Left renal pelvis (tissue), 4 donors: Measurements from ENCODE around the gene IGFBP2. TPM values are rescaled to one million over a fixed set of nuclear protein-coding genes. Genes with fewer than 3 reads are reported as not detected.

Experiments used
- DNase-seq, 4 donors: peaks; one replicate each; pipeline ENCODE4 v3.0.0-alpha.2; 2013; ENCODE audit warnings: low read depth in 4 of 4, low spot score in 3 of 4
- polyA plus RNA-seq, 4 donors: library from polyadenylated mRNA; unstranded; fragments of 120-200 nt; gene quantifications; one replicate each; pipeline ENCODE4 v1.2.1, GENCODE V29; 2013; ENCODE audit not compliant: insufficient read length in 4 of 4

The IGFBP2 gene
- polyA plus RNA-seq, 4 donors: 109 to 285 (median 197) TPM

DNA sequence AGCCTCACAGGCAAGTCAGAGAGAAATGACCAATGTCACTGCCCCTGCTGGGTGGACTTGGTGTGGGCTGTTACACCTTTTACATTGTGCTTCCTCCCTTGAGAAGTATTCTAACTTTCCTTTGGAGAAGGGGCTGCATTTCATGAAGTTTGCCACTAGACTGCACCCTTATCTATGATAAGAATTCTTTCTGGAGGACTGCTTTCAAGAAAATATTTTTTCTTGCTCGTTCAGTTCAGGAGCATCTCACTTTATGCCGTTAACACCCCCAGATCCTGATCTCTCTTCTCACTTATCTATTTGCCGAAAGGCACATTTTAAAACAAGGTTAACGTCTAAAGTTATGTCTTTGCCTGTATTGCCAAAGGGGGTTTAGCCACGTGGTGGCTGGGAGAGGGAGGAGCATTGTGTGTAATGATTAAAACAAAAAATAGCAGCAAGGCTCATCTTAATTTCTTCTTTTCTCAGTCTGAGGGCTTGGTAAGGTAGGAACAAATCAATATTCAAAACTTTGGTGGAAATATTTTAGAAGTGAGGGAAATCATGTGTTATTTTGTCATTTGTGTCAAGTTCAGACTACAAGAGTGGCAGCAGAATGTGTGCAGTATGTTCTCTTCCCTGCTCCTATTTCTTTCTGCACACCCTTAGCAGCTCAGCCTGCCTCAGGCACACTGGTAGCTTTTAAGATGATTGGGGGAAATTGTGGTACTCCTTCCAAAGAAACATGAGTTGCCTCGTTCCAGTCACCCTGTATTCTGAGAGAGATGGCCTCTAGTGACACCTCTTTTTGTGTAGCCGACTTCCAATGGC is 63.7 kb downstream of the IGFBP2 start:
- DNase-seq: no peak

DNA sequence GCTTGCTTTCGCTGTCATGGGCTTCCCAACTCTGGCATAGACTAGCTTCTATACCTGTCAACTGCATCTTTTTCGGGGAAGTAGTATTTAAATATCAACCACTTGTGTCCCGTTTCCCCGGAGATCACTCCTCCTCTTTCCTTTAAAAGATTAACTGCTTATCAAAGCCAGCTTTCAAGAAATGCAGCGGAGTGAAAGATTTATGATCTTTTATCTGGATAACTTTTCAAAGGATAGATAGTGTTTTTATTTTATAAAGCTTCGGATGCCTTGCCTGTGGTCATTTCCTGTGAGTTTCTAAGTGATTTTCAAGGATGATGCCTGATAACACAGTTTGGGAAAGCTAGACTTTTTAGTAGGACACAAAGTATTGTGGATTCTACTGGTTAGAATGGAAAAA is 65.1 kb downstream of the IGFBP2 start:
- DNase-seq: no peak

DNA sequence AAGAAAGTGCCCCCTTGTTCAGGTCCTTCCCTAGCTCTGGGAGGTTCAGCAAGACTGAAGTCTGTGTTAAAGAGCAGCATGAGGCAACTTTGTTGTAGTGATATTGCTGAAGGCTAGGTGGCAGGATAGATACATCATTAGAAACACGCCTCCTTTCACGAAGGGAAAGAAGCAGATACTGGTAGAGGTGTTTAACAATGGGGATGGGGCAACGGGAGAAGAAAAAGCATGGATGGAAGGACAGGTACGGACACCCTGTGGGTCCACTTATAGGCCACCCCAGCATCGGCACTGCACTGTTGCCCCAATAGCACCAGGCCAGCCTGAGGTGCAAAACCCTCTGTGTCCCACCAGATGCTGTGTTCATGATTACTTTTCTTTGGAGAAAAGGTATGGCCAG is 65.7 kb downstream of the IGFBP2 start:
- no peak for DNase-seq

DNA sequence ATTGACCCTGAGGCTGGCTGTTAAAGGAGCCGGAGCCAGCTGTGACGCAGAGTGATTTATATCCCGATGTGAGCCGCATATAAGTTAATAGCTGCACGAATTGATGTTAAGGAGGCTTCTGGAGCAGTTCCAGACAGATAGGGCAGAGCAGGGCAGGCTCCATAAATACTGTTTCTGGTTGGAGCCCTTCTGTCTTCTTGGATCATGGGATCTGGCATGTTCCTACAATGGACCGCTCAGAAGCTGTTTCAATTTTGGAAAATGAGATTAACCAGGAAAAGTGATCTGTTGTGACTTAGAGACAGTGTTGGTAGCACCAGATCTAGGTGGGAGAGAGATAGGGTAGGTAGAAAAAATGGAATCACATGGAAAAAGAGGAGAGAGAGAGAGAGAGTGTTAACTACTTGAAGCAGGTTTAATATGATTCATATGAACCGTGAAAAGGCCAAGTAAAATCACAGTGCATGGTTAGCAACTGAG is 66.9 kb downstream of the IGFBP2 start:
- no peak for DNase-seq

DNA sequence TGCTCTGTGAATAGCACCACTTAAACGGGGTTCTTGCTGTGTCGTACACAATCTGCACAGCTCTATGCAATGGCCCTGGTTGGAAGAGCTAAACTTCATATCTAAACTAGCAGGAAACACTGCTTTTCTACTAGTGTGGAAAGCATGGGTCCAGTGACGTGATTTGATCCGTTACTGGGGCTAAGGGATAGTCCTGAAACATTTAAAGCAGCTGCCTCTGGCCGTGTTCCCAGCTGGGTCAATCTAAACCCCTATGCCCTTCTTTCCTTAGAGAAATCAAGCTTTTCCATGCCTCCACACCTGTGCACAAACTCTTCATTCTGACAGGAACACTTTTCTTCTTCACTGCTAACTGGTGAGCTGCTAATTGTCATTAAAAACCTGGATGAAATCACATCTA is 67.6 kb downstream of the IGFBP2 start:
- DNase-seq: no peak

DNA sequence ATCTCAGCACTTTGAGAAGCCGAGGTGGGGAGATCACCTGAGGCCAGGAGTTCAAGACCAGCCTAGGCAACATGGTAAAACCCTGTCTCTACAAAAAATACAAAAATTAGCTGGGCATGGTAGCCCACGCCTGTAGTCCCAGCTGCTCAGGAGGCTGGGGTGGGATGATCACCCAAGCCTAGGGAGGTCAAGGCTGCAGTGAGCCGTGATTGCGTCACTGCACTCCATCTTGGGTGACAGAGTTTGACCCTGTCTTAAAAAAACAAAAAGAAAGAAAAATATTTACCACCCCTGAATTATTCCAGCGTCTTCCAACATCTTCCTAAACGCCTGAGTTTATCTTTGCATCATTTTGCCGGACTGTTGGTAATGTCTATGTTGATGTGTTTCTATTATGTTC is 68.3 kb downstream of the IGFBP2 start:
- DNase-seq: no peak

DNA sequence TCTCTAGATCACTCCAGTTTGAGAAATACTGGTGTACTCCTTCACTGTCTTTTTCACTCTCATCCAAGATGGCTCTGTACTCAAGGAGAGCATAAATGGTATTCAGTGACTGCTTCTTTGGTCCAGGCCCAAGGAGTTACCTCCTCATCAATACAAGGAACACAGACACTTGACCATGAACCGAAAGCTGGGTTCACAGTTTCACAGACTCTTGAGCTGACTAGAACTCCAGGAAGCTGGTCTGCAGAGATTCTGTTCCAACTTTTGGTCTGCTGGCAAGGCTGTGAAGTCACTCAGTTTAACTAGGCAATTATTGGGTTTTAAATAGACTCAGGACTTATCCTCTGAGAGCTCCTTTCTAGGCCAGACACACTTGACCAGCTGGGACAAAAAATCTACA is 69.5 kb downstream of the IGFBP2 start:
- no peak for DNase-seq

DNA sequence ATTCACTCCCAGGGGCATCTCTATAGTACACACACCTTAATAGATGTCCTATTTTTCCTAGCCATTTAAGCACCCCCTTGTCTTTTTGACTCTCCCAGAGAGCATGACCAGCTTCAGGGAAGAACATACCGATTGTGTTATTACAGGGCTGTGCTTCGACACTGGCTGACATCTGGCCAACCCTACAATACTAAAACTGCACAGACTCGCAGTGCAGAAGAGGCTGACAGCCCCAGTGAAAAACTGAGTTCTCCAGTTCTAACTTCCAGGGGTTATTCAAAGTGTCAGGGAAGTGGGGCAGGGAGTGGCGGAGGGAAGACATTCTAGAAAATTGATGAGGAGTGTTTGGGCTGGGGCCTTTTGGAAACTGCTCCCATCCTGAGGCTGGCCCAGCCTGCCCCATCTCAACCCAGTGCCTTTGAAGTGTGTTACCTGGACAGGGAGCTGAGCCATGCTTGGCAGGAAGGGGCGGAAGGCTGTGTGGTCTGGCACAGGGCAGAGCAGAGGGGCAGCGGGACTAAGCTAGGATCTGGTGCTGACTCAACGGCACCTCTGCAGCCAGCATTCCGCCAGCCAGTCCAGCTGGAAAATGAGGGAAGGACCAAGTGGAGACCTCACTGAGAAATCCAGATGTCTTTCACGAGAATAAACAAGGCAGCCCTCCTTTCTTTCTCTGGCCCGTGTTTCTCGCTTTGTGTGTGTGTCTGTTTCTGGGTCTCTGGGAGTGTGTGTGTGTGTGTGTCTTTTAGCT is 77.5 kb downstream of the IGFBP2 start:
- no peak for DNase-seq

DNA sequence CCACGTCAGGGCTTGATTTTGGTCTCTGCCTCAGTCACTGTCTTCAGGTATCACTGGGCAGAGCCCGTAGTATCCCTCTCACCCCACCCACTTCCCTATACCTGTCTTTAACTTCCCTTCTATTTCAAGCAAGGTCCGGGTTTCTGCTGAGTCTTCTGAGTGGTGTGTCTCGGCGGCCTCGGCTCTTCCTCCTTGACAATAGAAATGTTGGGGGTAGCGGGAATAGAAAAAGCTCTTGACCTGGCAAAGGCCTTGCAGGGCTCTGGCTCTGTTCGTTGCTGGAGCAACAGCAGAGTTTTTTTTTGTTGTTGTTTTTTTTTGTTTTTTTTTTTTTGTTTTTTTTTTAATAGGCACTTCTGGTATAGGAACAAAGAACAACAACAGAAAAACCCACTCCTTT is 78.1 kb downstream of the IGFBP2 start:
- no peak for DNase-seq

DNA sequence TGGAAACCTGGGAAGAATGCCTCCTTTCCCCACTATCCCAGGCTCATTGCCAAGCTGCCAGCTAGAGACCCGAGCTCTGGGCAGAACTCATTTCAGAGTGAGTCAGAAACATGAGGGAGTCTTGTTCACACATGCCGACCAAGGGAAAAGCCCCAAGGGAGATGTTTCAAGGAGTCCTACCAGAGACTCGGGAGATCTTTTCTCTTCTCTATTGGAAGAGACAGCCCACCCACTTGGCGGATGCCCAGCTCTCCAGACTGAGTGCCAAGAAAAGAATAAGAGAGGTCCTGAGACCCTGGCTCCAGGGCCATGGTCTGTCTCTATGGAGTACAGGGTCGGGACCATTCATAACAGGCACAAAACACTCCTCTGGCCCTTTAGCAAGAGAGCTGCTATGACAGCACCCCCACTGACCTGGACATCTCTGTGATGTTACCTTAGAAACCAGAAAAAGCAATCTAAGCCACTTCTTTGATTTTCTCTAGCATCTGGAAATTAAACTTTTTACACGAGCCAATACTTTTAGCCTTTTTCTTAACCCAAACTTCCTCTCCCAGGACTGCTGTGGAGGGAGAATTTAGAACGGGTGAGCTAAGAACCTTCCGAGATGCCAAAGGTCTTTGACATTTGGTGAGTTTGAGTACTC is 80.6 kb downstream of the IGFBP2 start:
- no peak for DNase-seq

Other genes starting within 250 kb of the IGFBP2 start
- gene SMARCAL1, start 220.9 kb upstream of the IGFBP2 start, polyA plus RNA-seq: 10 to 100 TPM; 29.1 to 31.3 (median 29.9) TPM
- 1,000 to 10,000 TPM; 2,094 to 2,374 (median 2,125) TPM for gene RPL37A, start 134.6 kb upstream of the IGFBP2 start, polyA plus RNA-seq
- 1,000 to 10,000 TPM in 1 of 4 donors, 100 to 1,000 TPM in 3; 274 to 1,453 (median 475) TPM for gene IGFBP5, start 62.1 kb downstream of the IGFBP2 start, polyA plus RNA-seq
- gene TNP1, start 226.6 kb downstream of the IGFBP2 start, polyA plus RNA-seq: not detected